Ectodermal cell (in vitro differentiated cells): ENCODE data around the gene PNMA8C.
"Not testable (repeated sequence)": the region's sequence is repeated elsewhere in the genome, so short reads cannot be mapped to it uniquely, and the experiment has no call there.

Experiments used
- H3K27ac ChIP-seq: 2 replicates; pipeline ENCODE4 v1.7.0; 2013; ENCODE audit warnings: mild to moderate bottlenecking, low read depth, low read length; ENCODE audit not compliant: insufficient read depth, poor library complexity, severe bottlenecking
- H3K27me3 ChIP-seq: 2 replicates; pipeline ENCODE4 v1.7.0; 2013; ENCODE audit warnings: mild to moderate bottlenecking, low read length; ENCODE audit not compliant: insufficient read depth, control insufficient read depth, poor library complexity, severe bottlenecking
- H3K36me3 ChIP-seq: one replicate; pipeline ENCODE4 v1.7.0; 2013; ENCODE audit warnings: low read length; ENCODE audit not compliant: control insufficient read depth, insufficient read depth
- H3K4me1 ChIP-seq: one replicate; pipeline ENCODE4 v1.7.0; 2013; ENCODE audit warnings: low read length; ENCODE audit not compliant: control insufficient read depth, insufficient read depth
- H3K4me3 ChIP-seq: 2 replicates; pipeline ENCODE4 v1.7.0; 2013; ENCODE audit warnings: low read depth, low read length, control low read depth; ENCODE audit not compliant: insufficient read depth
- H3K9me3 ChIP-seq: 2 replicates; pipeline ENCODE4 v1.7.0; 2013; ENCODE audit warnings: mild to moderate bottlenecking, low read length, moderate library complexity; ENCODE audit not compliant: control insufficient read depth
- WGBS, 2 experiments: methylation state at CpG; one replicate each; pipeline ENCODE4 v1.1.7; 2013; ENCODE audit warnings: missing lambda C conversion rate in 2 of 2; 5-methylcytosine and 5-hydroxymethylcytosine counted together

PNMA8C gene

GRCh38 chr19:46448601-46449000 lies 19.9 kb upstream of the PNMA8C start:
- no peaks in the 10 kb centered on the region for H3K36me3 ChIP-seq
- no peaks in the 10 kb centered on the region for H3K4me1 ChIP-seq
- no peaks in the 10 kb centered on the region for H3K9me3 ChIP-seq
- H3K27ac ChIP-seq, result no peak overlapping the region
- no peak overlapping the region for H3K4me3 ChIP-seq
- H3K27me3 ChIP-seq, result no peaks in the 10 kb centered on the region
- WGBS, 2 experiments, result 92 to 96% methylated on average over 9 to 10 of the region's 10 CpGs

DNA sequence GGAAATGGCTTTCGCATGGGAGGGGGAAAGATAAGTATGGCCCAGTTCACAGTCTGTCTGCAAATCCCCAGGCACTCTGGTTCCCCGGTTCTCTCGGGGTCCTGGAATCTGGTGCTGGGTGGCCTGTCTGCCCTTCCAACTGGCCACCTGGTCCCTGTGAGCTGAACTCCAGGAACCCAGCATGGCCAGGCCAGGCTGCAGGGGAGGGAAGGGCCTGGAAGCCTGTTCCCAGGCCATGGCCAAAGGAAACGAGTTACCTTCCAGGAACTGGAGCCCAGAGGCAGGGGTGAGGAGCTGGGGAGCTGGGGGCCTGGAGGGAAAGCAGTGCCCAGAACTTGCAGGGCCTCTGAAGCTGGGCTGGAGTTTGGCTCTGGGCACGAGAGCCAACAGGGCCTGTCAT lies 19.1 kb upstream of the PNMA8C start:
- Histone ChIP-seq H3K4me3 (no peak overlapping the region), H3K9me3 (no peaks in the 10 kb centered on the region), H3K36me3 (no peaks in the 10 kb centered on the region), H3K4me1 (no peaks in the 10 kb centered on the region), H3K27ac (no peak overlapping the region), H3K27me3 (no peaks in the 10 kb centered on the region)
- 90 to 93% methylated on average over 5 of the region's 5 CpGs for WGBS, 2 experiments

DNA sequence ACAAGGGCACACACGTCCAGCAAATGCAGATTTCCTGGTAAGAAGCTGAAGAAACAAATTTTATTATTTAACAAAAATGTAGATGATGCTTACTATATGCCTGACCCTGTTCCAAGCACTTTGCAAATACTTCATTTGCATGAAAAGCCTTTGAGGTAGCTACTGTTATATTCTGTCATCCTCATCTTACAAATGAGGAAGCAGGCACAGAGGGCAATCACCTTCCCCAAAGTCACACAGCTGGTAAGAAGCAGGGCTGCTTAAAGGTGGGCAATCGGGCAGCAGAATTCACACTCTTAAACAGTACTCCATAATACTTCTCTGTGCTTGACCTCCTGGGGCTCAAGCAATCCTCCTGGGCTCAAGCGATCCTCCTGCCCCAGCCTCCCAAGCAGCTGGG lies 18.3 kb upstream of the PNMA8C start:
- H3K36me3 ChIP-seq, result no peaks in the 10 kb centered on the region
- no peaks in the 10 kb centered on the region for H3K27me3 ChIP-seq
- no peaks in the 10 kb centered on the region for H3K9me3 ChIP-seq
- no peak overlapping the region for H3K27ac ChIP-seq
- H3K4me1 ChIP-seq, result no peaks in the 10 kb centered on the region
- no peak overlapping the region for H3K4me3 ChIP-seq
- WGBS, 2 experiments, result 53 to 82% methylated on average over 1 to 3 of the region's 3 CpGs

- Histone ChIP-seq H3K9me3 (no peaks in the 10 kb centered on the region), H3K27me3 (no peaks in the 10 kb centered on the region)
- WGBS, 2 experiments, result 84 to 86% methylated on average over 15 of the region's 15 CpGs
Measured at GRCh38 chr19:46446021-46446420, 17.3 kb upstream of the PNMA8C start.

GRCh38 chr19:46442808-46443450 lies 14.2 kb upstream of the PNMA8C start:
- Histone ChIP-seq H3K36me3 (no peaks in the 10 kb centered on the region), H3K27ac (no peak overlapping the region), H3K4me1 (no peaks in the 10 kb centered on the region), H3K9me3 (no peaks in the 10 kb centered on the region), H3K4me3 (no peak overlapping the region), H3K27me3 (no peaks in the 10 kb centered on the region)
- 88 to 92% methylated on average over 7 to 8 of the region's 8 CpGs for WGBS, 2 experiments

More at GRCh38 chr19:46446021-46446420, 17.3 kb upstream of the PNMA8C start:
- Histone ChIP-seq H3K36me3 (no peaks in the 10 kb centered on the region), H3K4me3 (no peak overlapping the region), H3K27ac (no peak overlapping the region), H3K4me1 (no peaks in the 10 kb centered on the region)

DNA sequence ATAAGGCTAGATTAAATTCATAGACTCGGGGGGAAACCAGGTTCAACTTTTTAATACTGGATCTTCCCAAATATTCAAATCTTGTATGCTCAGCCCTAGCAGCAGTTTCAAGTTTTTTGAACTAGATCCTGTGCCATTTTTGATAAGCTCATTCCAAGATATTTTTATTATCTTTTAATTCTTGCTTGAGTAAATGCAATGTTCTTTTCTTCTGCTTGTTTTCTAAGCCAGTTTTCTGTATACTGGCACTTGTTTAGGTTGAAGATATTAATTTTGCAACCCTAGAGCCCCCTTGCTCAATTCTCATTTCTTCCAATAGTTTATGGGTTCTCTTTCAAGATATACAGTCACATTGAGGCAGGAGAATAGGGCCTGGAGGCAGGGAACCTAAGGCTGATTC lies 13.1 kb upstream of the PNMA8C start:
- Histone ChIP-seq H3K4me1 (no peaks in the 10 kb centered on the region), H3K27ac (no peak overlapping the region), H3K27me3 (no peaks in the 10 kb centered on the region), H3K36me3 (no peaks in the 10 kb centered on the region), H3K9me3 (no peaks in the 10 kb centered on the region), H3K4me3 (no peak overlapping the region)
- 71 to 81% methylated on average over 1 of the region's 1 CpG for WGBS, 2 experiments

- H3K4me1 ChIP-seq, H3K36me3 ChIP-seq, H3K9me3 ChIP-seq, H3K27ac ChIP-seq, H3K27me3 ChIP-seq, H3K4me3 ChIP-seq: not testable (repeated sequence)
- 88 to 91% methylated on average over 4 of the region's 4 CpGs for WGBS, 2 experiments
Measured at GRCh38 chr19:46435689-46436088, 7.0 kb upstream of the PNMA8C start.

GRCh38 chr19:46435009-46435408 lies 6.3 kb upstream of the PNMA8C start:
- Histone ChIP-seq H3K4me1 (no peaks in the 10 kb centered on the region), H3K9me3 (no peaks in the 10 kb centered on the region), H3K27me3 (no peaks in the 10 kb centered on the region), H3K27ac (no peak overlapping the region), H3K36me3 (no peaks in the 10 kb centered on the region), H3K4me3 (no peak overlapping the region)
- 78 to 84% methylated on average over 6 of the region's 6 CpGs for WGBS, 2 experiments

DNA sequence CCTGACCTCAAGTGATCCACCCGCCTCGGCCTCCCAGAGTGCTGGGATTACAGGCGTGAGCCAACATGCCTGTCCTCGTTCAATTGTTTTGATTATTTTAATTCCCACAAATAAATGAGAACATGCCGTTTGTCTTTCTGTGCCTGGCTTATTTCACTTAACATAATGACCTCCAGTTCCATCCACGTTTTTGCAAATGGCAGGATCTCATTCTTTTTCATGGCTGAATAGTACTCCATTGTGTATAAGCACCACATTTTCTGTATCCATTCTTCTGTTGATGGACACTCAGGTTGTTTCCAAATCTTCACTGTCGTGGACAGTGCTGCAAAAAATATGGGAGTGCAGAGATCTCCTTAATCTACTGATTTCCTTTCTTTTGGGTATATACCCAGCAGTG lies 4.7 kb upstream of the PNMA8C start:
- H3K4me3 ChIP-seq, H3K9me3 ChIP-seq, H3K27ac ChIP-seq, H3K4me1 ChIP-seq, H3K36me3 ChIP-seq, H3K27me3 ChIP-seq: not testable (repeated sequence)
- WGBS, 2 experiments, result 75% methylated on average over 7 of the region's 7 CpGs

GRCh38 chr19:46431824-46432223 lies 3.1 kb upstream of the PNMA8C start:
- Histone ChIP-seq H3K36me3 (no peaks in the 10 kb centered on the region), H3K9me3 (no peaks in the 10 kb centered on the region), H3K27ac (no peak overlapping the region), H3K4me1 (peaks cover 2% of the 10 kb centered on the region), H3K4me3 (no peak overlapping the region), H3K27me3 (peaks cover 23% of the 10 kb centered on the region)
- WGBS, 2 experiments, result 51 to 54% methylated on average over 10 of the region's 10 CpGs

DNA sequence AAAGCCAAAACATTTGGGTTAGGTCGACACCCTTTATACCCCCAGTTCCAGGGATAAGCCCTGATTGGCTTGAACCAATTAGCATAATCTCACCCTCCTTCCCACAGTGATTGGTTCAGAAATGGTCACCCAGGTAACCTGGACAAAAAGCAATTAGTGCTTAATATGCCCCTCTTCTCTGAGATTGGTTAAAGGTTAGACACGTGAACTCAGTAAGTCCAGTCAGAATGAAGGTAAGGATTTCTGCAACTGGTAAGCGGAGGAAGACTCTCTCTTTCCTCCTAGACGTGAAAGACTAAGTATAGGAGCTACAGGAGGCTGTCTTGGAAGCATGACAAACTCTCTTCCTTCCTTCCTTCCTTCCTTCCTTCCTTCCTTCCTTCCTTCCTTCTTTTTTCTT lies 1.3 kb upstream of the PNMA8C start:
- Histone ChIP-seq H3K27me3 (peaks cover 24% of the 10 kb centered on the region), H3K9me3 (no peaks in the 10 kb centered on the region), H3K4me1 (peaks cover 3% of the 10 kb centered on the region), H3K4me3 (no peak overlapping the region), H3K27ac (no peak overlapping the region), H3K36me3 (no peaks in the 10 kb centered on the region)
- 75 to 82% methylated on average over 4 of the region's 4 CpGs for WGBS, 2 experiments
